Measurements from ENCODE around the gene COL6A2. TPM values are rescaled to one million over a fixed set of nuclear protein-coding genes. Genes with fewer than 3 reads are reported as not detected.
A peak's percentile ranks its signal among the peaks of the same experiment; 100 is the strongest.

COL6A2 gene
- total RNA-seq, 1 donor from 2014 or later: 114 TPM

DNA sequence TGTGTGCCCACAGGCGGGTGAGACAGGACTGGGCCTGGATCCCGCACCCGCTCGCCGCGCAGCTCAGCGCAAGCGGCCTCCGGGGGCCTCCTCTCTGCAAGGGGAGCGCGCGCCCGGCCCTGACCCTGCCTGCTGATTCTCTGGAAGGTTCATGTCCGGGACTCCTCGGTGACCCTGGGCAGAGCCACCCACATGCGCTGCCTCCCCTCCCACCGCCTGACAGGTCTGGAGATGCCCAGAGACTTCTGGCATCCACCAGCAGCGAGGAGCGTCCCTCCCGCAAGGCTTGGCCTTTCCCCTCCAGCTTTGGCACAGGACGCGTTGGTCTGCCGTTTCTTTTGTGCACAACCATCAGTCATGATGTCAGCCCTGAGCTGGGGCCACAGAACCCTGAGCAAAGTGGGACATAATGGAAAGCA lies 42.0 kb upstream of the COL6A2 start:
- no peak overlapping the region for H3K4me3 Mint-ChIP-seq
- peaks cover 4% of the 10 kb centered on the region for H3K27me3 Mint-ChIP-seq
- H3K36me3 Mint-ChIP-seq: no peaks in the 10 kb centered on the region
- peaks cover 14% of the 10 kb centered on the region for H3K4me1 Mint-ChIP-seq (ENCODE audit: unreplicated experiment)
- peak overlapping the region; percentile 48 for H3K27ac Mint-ChIP-seq
- DNase-seq (ENCODE audit: extremely low spot score, unreplicated experiment): peak; percentile 64
- TF ChIP-seq, protein P1, sequence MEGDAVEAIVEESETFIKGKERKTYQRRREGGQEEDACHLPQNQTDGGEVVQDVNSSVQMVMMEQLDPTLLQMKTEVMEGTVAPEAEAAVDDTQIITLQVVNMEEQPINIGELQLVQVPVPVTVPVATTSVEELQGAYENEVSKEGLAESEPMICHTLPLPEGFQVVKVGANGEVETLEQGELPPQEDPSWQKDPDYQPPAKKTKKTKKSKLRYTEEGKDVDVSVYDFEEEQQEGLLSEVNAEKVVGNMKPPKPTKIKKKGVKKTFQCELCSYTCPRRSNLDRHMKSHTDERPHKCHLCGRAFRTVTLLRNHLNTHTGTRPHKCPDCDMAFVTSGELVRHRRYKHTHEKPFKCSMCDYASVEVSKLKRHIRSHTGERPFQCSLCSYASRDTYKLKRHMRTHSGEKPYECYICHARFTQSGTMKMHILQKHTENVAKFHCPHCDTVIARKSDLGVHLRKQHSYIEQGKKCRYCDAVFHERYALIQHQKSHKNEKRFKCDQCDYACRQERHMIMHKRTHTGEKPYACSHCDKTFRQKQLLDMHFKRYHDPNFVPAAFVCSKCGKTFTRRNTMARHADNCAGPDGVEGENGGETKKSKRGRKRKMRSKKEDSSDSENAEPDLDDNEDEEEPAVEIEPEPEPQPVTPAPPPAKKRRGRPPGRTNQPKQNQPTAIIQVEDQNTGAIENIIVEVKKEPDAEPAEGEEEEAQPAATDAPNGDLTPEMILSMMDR (conservative IDR thresholded peaks at IDR 0.05): no peak
- H3K9me3 Mint-ChIP-seq: peaks cover 10% of the 10 kb centered on the region

DNA sequence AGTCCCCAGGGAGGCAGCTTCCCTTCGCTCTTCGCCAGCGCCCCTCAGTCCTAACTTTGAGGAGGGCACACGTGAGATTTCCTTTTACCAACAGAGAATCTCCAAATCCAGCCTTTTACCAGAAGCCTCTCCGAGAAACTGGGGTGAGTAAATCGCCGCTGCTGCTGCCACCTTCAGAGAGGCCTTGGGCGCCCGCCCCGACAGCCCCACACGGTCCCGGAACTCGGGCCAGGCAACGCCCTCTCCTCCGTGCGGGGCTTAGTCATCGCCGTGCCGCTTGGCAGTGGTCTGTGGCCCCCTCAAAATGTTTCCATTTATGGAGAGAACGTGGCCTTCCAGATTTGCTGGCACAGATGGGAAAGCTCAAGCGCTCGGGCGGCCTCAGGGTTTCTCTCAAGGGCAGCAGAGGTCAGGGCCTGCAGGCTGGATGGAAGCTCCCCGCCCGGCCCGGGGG lies 41.4 kb upstream of the COL6A2 start:
- Mint-ChIP-seq H3K4me3 (no peak overlapping the region), H3K36me3 (no peaks in the 10 kb centered on the region), H3K27ac (peak overlapping the region; percentile 48), H3K27me3 (peaks cover 4% of the 10 kb centered on the region), H3K9me3 (peaks cover 10% of the 10 kb centered on the region), H3K4me1 (ENCODE audit: unreplicated experiment) (peaks cover 14% of the 10 kb centered on the region)
- peak; percentile 68 for DNase-seq (ENCODE audit: extremely low spot score, unreplicated experiment)
- TF ChIP-seq, protein P1 (conservative IDR thresholded peaks at IDR 0.05): no peak

GRCh38 chr21:46057111-46057709 lies 40.7 kb upstream of the COL6A2 start:
- TF ChIP-seq, protein P1 (conservative IDR thresholded peaks at IDR 0.05): no peak
- no peak overlapping the region for H3K27ac Mint-ChIP-seq
- peaks cover 14% of the 10 kb centered on the region for H3K4me1 Mint-ChIP-seq (ENCODE audit: unreplicated experiment)
- DNase-seq (ENCODE audit: extremely low spot score, unreplicated experiment): peak; percentile 66
- peaks cover 4% of the 10 kb centered on the region for H3K27me3 Mint-ChIP-seq
- peaks cover 17% of the 10 kb centered on the region for H3K9me3 Mint-ChIP-seq
- H3K36me3 Mint-ChIP-seq: no peaks in the 10 kb centered on the region
- no peak overlapping the region for H3K4me3 Mint-ChIP-seq

DNA sequence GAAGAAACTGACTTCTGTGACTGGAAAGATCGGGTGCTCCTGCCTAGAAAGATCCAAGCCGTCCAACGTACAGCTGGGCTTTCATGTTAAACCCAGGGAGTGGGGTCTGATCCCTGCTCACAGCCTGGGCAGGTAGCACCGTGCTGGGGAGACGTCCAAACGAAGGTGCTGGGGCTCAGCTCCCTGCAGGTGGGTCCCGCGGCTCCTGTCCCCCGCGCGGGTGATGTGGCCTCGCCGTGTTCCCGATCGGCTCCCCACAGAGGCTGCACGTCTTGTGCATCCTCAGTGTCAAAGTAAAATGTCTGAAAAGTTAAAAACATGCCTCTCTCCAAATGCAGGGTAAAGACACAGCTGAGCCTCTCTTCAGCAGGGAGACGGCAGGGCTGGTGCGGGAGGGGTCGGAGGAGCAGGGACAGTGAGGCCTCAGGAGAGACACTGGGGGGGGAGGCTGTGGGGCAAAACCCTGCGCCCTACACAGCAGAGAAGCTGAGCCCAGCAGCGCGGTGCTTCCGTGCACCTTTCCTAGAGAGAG lies 40.1 kb upstream of the COL6A2 start:
- TF ChIP-seq, protein P1 (conservative IDR thresholded peaks at IDR 0.05): no peak
- Mint-ChIP-seq H3K9me3 (peaks cover 21% of the 10 kb centered on the region), H3K4me3 (no peak overlapping the region), H3K36me3 (no peaks in the 10 kb centered on the region), H3K27ac (no peak overlapping the region), H3K27me3 (peaks cover 4% of the 10 kb centered on the region), H3K4me1 (ENCODE audit: unreplicated experiment) (peaks cover 14% of the 10 kb centered on the region)
- DNase-seq (ENCODE audit: extremely low spot score, unreplicated experiment): peak; percentile 63

DNA sequence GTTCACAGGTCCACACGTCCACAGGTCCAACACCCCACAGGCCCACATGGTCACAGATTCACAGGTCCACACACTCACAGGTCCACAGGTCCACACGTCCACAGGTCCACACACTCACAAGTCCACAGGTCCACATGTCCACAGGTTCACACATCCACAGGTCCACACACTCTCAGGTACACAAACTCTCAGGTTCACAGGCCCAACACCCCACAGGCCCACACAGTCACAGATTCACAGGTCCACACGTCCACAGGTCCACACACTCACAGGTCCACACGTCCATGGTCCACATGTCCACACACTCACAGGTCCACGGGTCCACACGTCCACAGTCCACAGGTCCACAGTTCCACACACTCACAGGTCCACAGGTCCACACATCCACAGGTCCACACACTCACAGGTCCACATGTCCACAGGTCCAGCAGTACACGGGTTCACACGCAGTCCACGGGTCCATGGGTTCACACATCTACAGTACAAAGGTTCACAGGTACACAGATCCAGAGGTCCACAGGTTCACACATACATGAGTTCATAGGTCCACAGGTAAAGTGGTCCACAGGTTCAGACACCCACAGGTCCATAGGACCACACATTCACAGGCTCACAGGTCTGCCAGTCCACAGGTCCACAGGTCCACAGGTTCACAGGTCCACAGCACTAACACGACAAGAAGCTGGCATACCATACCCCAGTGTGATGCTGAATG lies 39.3 kb upstream of the COL6A2 start:
- peaks cover 21% of the 10 kb centered on the region for H3K9me3 Mint-ChIP-seq
- H3K4me3 Mint-ChIP-seq: no peak overlapping the region
- TF ChIP-seq, protein P1 (conservative IDR thresholded peaks at IDR 0.05): no peak
- peaks cover 14% of the 10 kb centered on the region for H3K4me1 Mint-ChIP-seq (ENCODE audit: unreplicated experiment)
- peak; percentile 42 for DNase-seq (ENCODE audit: extremely low spot score, unreplicated experiment)
- peaks cover 4% of the 10 kb centered on the region for H3K27me3 Mint-ChIP-seq
- H3K27ac Mint-ChIP-seq: no peak overlapping the region
- H3K36me3 Mint-ChIP-seq: no peaks in the 10 kb centered on the region
